K562 (cell line): ENCODE data around the gene AREL1. TPM values are rescaled to one million over a fixed set of nuclear protein-coding genes. Genes with fewer than 3 reads are reported as not detected.

ENCODE experiments used
- ATAC-seq: fragments of 200-7000 bp; cut with Tn5 transposase; 3 replicates; pipeline ENCODE4 v1.9.1; 2020; ENCODE audit warnings: moderate library complexity
- BruUV-seq: library from RNA; stranded (reverse); fragments of 400-500 nt; replicated peaks from 2 replicates; lab custom pipeline; 2021; lab: Mats Ljungman, UMichigan
- CTCF ChIA-PET: fragments of 300-600 bp; formaldehyde crosslinking; extraction: SDS; loops from one replicate; lab custom pipeline; 2021; ENCODE audit warnings: low intra/inter-chr PET ratio; lab: Yijun Ruan, JAX
- POLR2A ChIA-PET: fragments of 300-600, 350-650 bp; sonication (Branson Sonifier 250); formaldehyde crosslinking; extraction: SDS; loops from one replicate; lab custom pipeline; 2021; ENCODE audit warnings: antibody characterized with exemption, inconsistent platforms; lab: Yijun Ruan, JAX
- DNase-seq, 4 experiments: peaks; one replicate each; pipeline versions ENCODE4 v3.0.0 to v3.0.0-alpha.2; 2011 to 2018; ENCODE audit warnings: low spot score in 3 of 4, mixed read lengths in 3 of 4; ENCODE audit errors: extremely low read depth in 1 of 4
- FAIRE-seq: peaks from 2 replicates; lab custom pipeline; 2011; peaks lifted over from hg19 to GRCh38; lab: Jason Lieb, UNC
- H2AFZ ChIP-seq: 2 replicates; pipeline ENCODE4 v1.6.0; 2011; ENCODE audit warnings: low read depth, low read length, control low read depth, inconsistent platforms
- H3K27ac ChIP-seq: fragments of 200-600 bp; 3 replicates; pipeline ENCODE4 v1.8.0; 2011; ENCODE audit warnings: low read depth, mild to moderate bottlenecking, control low read depth, inconsistent platforms, low read length, moderate library complexity, mixed read lengths; ENCODE audit errors: extremely low read depth
- H3K27me3 ChIP-seq, 2 experiments: fragments of 300-600 bp in 1 of 2; 2 replicates in 1 of 2; 3 replicates in 1 of 2; pipeline versions ENCODE4 v1.6.0 to v1.8.0; 2011; ENCODE audit warnings: inconsistent platforms in 2 of 2, low read length in 2 of 2, mild to moderate bottlenecking in 1 of 2, mixed read lengths in 1 of 2, moderate library complexity in 1 of 2; ENCODE audit not compliant: control insufficient read depth in 2 of 2, insufficient read depth in 2 of 2
- H3K36me3 ChIP-seq: fragments of 300-600 bp; 3 replicates; pipeline ENCODE4 v1.8.0; 2011; ENCODE audit warnings: mild to moderate bottlenecking, low read length, inconsistent platforms; ENCODE audit not compliant: control insufficient read depth, insufficient read depth
- H3K4me1 ChIP-seq, 2 experiments: fragments of 200-600 bp in 1 of 2; replicated peaks in 1 of 2; 2 replicates in 1 of 2; 3 replicates in 1 of 2; pipeline versions ENCODE4 v1.5.1 to v1.8.0; 2011; ENCODE audit warnings: inconsistent platforms in 2 of 2, low read length in 2 of 2, mild to moderate bottlenecking in 1 of 2, mixed read lengths in 1 of 2, moderate library complexity in 1 of 2; ENCODE audit not compliant: control insufficient read depth in 2 of 2, insufficient read depth in 2 of 2
- H3K4me2 ChIP-seq: 2 replicates; pipeline ENCODE4 v1.6.1; 2011; ENCODE audit warnings: low read length, control low read depth, inconsistent platforms, mixed read lengths; ENCODE audit not compliant: insufficient read depth
- H3K4me3 ChIP-seq: fragments of 200-600 bp; sonication (generic), shearing (Covaris generic); 2 replicates; pipeline ENCODE4 v1.5.1; 2016; ENCODE audit warnings: control low read depth, inconsistent platforms
- H3K79me2 ChIP-seq: fragments of 200-600 bp; 3 replicates; pipeline ENCODE4 v1.8.0; 2011; ENCODE audit warnings: low read length, inconsistent platforms; ENCODE audit not compliant: control insufficient read depth, insufficient read depth
- H3K9ac ChIP-seq, 2 experiments: 2 replicates each; pipeline versions ENCODE4 v1.6.0 to v1.6.1; 2011; ENCODE audit warnings: low read depth in 2 of 2, low read length in 2 of 2, control low read depth in 1 of 2, inconsistent platforms in 1 of 2, mild to moderate bottlenecking in 1 of 2, mixed read lengths in 1 of 2; ENCODE audit not compliant: insufficient read depth in 1 of 2
- H3K9me1 ChIP-seq: one replicate; pipeline ENCODE4 v1.6.0; 2011; ENCODE audit warnings: inconsistent platforms, mild to moderate bottlenecking, low read length, moderate library complexity; ENCODE audit not compliant: control insufficient read depth, insufficient read depth
- H3K9me3 ChIP-seq: replicated peaks from 2 replicates; pipeline ENCODE4 v1.5.1; 2011; ENCODE audit warnings: low read depth, low read length, inconsistent platforms; ENCODE audit not compliant: control insufficient read depth, insufficient read depth
- H4K20me1 ChIP-seq: replicated peaks from 2 replicates; pipeline ENCODE4 v1.6.1; 2011; ENCODE audit warnings: low read length, inconsistent platforms, mixed read lengths; ENCODE audit not compliant: control insufficient read depth, insufficient read depth
- SMARCA4 ChIP-seq: fragments of 450-650 bp; IDR thresholded peaks from 2 replicates; pipeline ENCODE4 v1.6.1; 2016
- TFAM ChIP-seq: fragments of 250-450 bp; sonication (Bioruptor Pico); conservative IDR thresholded peaks from 2 replicates; pipeline ENCODE4 v1.5.0; 2021; ENCODE audit warnings: mild to moderate bottlenecking, moderate library complexity
- ZNF239 ChIP-seq: fragments of 250-450 bp; sonication (Bioruptor Pico); IDR thresholded peaks from 2 replicates; pipeline ENCODE4 v1.4.0; 2020; ENCODE audit warnings: mild to moderate bottlenecking
- WGBS: fragments of 100-300 bp; shearing (Covaris generic); methylation state at CpG from one replicate; pipeline ENCODE4 v1.1.6; 2016; ENCODE audit warnings: low coverage, mixed read lengths; ENCODE audit not compliant: insufficient coverage; ENCODE audit errors: missing lambda C conversion rate; 5-methylcytosine and 5-hydroxymethylcytosine counted together
- in situ Hi-C: fragments of 300-500 bp; cut with MboI; formaldehyde crosslinking; loops from 4 replicates; pipeline ENCODE4 v1.15.0; 2018; ENCODE audit warnings: inconsistent platforms, mixed read lengths
- intact Hi-C: fragments of 100-400 bp; cut with micrococcal nuclease; formaldehyde crosslinking; loops from 2 replicates; pipeline ENCODE4 v1.14.2; 2022
- polyA plus RNA-seq, 8 experiments: library from polyadenylated mRNA; depleted of rRNA in 4 of 8; stranded (reverse) in 5 of 8; unstranded in 3 of 8; fragments of >200 nt; fragmentation: Nextera tagmentation in 2 of 8; fragmentation: Illumina TruSeq in 1 of 8; extraction: Ambion mirVana in 2 of 8; extraction: Trizol in 1 of 8; gene quantifications; 2 replicates each; pipeline versions ENCODE4 v1.2.1 to v1.2.3, GENCODE V29; 2011 to 2014; ENCODE audit warnings: inconsistent platforms in 1 of 8, missing spikeins in 1 of 8
- total RNA-seq, 7 experiments: library from RNA; depleted of rRNA in 6 of 7; stranded (reverse); fragments of >200 nt in 6 of 7; fragmentation: Illumina TruSeq in 2 of 7; extraction: Trizol in 2 of 7; gene quantifications; 2 replicates each; pipeline versions ENCODE4 v1.2.1 to v1.2.3, GENCODE V29; 2011 to 2021; ENCODE audit warnings: low replicate concordance in 1 of 7
- TF ChIP-seq, protein P1 (sequence below): fragments of 250-450 bp; sonication (Bioruptor Pico); IDR thresholded peaks from 2 replicates; pipeline ENCODE4 v1.4.0; 2020; ENCODE audit warnings: mild to moderate bottlenecking

AREL1 gene
- total and polyA plus RNA-seq, 9 of the 15 experiments (the other 6 are each of a cell fraction or from before 2014, with no cell fraction given): 6.0 to 24.8 (median 16.6) TPM

GRCh38 chr14:74645756-74646470, 67.0 kb downstream of the AREL1 start:
- intact Hi-C loops (no loop called here), in situ Hi-C loops (no loop called here)
- TF ChIP-seq, protein P1, sequence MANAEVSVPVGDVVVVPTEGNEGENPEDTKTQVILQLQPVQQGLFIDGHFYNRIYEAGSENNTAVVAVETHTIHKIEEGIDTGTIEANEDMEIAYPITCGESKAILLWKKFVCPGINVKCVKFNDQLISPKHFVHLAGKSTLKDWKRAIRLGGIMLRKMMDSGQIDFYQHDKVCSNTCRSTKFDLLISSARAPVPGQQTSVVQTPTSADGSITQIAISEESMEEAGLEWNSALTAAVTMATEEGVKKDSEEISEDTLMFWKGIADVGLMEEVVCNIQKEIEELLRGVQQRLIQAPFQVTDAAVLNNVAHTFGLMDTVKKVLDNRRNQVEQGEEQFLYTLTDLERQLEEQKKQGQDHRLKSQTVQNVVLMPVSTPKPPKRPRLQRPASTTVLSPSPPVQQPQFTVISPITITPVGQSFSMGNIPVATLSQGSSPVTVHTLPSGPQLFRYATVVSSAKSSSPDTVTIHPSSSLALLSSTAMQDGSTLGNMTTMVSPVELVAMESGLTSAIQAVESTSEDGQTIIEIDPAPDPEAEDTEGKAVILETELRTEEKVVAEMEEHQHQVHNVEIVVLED (CRISPR knock-in tag): no peak
- TF ChIP-seq TFAM (CRISPR knock-in tag): no peak
- TF ChIP-seq SMARCA4: no peak
- TF ChIP-seq ZNF239 (CRISPR knock-in tag): no peak
- no peak overlapping the region for H2AFZ ChIP-seq
- FAIRE-seq (no peak), ATAC-seq (no peak), DNase-seq (no peak)
- peaks cover 0 to 12% of the 10 kb centered on the region in 2 experiments; a peak in 4 of 5 replicates for H3K27me3 ChIP-seq
- no peak overlapping the region for H3K9ac ChIP-seq
- H3K36me3 ChIP-seq: no peaks in the 10 kb centered on the region
- H3K4me1 ChIP-seq: peaks cover 0 to 3% of the 10 kb centered on the region in 2 experiments; a peak in 3 of 5 replicates
- no peaks in the 10 kb centered on the region for H4K20me1 ChIP-seq
- 21% methylated on average over 13 of the region's 13 CpGs for WGBS
- H3K9me1 ChIP-seq: no peaks in the 10 kb centered on the region
- CTCF ChIA-PET: no interaction called here
- H3K4me2 ChIP-seq: no peak overlapping the region
- POLR2A ChIA-PET: interaction anchor here (1.0 kb wide), 1 partner anchor 25 kb away, joined by 4 read pairs; no protein-coding TSS in a partner anchor
- no TSS peak for BruUV-seq
- H3K4me3 ChIP-seq: no peak overlapping the region
- no peaks in the 10 kb centered on the region for H3K9me3 ChIP-seq
- no peaks in the 10 kb centered on the region for H3K79me2 ChIP-seq
- H3K27ac ChIP-seq: no peak overlapping the region
